Erythroblast (primary cell): ENCODE data around the gene SLC24A3.

Experiments used
- GATA1 ChIP-seq: IDR thresholded peaks from 2 replicates; pipeline ENCODE4 v1.6.1; 2011; ENCODE audit warnings: low read depth, mild to moderate bottlenecking, control low read depth, low read length, moderate library complexity
- POLR2A ChIP-seq: IDR thresholded peaks from 2 replicates; pipeline ENCODE4 v1.6.1; 2011; ENCODE audit warnings: mild to moderate bottlenecking, low read length

GRCh38 chr20:19176470-19177052 lies 35.9 kb upstream of the SLC24A3 start:
- no peak for TF ChIP-seq POLR2A
- no peak for TF ChIP-seq GATA1
